Activated naive CD4-positive, alpha-beta T cell treated with anti-CD3 and anti-CD28 coated beads, Interleukin-2, amount 50 U/mL, for 16 hours (primary cell): ENCODE measurements around the gene MCC.

Source experiments
- DNase-seq: peaks from one replicate; pipeline ENCODE4 v3.0.0-alpha.2; 2020

Gene MCC

DNA sequence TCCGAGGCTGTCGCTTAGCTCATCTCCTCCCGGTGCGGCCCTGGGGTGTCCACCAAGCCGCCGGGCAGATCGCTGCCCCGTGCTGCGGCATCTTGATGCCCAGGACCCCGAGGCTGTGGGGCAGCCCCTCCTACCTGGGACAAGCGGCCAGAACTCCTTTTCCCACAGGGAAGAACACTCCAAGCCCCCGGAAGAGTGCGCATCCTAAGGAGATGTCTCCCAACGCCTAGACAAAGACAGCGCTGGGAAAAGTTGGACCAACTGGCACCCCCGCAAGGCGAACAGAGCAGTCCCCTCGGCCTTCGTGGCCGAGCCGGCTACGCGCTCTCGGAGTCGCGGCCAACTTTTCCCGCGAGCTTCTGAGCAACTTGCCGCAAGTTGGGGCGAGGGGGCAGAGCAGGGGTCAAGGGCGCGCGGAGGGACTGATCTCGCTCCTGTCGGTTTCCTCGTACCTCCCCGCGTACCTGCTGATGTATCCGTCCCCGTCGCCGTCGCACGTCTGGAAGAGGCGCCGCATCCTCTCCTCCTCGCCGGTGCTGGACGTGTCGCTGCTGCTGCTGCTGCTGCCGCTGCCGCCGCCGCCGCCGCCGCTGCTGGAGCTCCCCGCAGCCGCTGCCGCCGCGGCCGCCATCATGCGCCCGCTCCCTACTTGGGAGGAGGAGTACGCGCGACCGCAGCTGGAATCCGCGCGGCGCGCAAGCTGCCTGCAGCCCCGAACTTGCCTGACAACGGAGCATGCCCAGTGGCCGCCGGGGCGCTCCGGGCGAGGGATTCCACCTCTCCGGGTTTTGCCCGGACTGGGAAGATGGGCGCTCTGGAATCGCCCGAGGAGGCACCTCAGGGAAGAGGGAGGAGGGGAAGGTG is at the start of gene MCC:
Gene MCC, minus strand, starts transcription at position 673 of the 864 bp plus-strand sequence.
- DNase-seq: peak; percentile 38

DNA sequence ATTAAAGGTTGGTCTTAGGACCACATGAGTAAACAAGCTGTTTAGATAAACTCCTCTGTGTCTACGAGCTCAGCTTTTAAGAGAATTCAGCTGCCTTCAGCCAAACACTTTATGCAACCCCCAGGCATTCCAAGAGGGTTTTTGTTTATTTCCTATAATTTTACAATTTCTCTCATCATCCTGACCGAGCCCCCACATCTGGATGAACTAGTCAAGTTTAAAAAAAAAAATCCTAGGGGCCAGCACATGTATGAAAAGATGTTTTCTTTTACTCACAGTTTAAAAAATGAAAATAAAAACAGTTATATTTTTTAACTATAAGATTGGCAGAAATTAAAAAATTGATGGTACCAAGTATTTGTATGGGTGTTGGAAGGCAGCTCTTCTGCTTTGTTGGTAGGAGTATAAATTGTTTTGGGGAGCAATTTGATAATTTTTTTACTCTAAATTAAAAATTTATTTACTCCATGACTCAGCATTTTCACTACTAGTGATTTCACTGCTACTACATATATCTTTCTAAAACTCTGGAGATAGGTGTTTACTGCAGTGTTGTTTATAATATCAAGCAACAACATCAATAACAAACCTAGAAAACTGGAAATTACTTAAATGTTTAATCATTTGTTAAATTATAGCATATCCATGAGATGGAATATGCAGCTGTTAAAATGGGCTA is 43.4 kb upstream of the MCC start:
- DNase-seq: no peak

DNA sequence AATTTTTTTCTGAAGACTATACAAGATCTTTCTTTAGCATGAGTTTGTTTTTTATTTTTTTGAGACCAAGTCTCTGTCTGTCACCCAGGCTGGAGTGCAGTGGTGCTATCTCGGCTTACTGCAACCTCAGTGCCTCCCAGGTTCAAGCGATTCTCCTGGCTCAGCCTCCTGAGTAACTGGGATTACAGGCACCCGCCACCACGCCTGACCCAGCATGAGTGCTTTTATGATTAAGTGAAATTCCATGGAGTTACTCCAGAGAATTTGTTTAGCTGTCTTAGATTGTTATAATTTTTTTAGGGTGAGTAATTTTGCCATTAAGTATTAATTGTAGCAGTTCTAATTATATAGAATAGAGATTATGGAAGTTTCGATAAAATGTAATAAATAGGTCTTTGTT is 39.5 kb upstream of the MCC start:
- DNase-seq: no peak

DNA sequence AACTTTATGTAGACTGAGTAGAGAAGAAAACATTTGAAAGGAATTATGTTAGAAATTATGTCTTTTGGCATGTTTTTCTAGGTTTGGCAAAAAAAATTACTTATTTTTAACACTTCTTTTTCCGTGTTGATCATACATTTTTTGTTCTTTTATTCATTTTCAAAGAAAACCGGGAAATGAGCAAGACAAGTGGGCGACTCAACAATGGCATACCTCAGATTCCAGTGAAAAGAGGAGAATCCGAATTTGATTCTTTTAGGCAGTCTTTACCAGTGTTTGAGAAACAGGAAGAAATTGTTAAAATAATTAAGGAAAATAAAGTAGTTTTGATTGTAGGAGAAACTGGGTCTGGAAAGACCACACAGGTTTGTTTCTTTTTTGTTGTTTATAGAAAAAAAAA is 38.2 kb upstream of the MCC start:
- DNase-seq: no peak

DNA sequence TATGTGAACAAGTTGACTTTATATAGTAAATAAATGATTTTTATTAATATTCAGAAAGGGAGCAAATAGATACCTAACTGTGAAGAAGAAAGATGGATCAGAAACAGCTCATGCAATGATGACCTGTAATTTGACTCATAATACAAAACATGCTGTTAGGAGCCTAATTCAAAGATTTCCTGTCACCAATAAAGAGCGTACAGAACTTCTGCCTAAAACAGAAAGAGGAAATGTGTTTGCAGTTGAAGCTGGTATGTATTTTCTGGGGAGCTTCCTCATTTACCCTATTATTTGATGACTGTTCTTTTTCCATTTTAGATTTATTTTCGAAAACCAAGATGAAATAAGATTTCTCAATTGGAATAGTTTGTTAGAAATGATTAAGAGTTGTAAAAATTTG is 36.7 kb upstream of the MCC start:
- no peak for DNase-seq

DNA sequence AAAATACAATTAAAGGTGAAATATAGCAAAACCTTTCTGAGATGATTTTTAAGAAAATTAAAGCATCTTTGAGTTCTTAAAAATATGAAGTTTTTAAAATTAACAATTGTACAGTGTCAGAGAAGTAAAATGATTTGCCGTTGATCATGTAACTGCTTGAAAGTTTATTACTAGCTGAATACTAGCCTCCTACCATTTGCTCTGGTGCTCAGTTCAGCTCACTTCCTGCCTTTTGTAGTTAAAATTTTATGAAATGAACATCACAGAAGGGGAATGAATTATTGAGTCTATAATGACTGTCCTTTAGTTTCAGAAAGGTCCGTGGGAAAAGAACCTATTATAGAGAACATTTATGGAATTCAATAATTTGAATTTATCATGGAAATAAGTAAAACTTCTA is 34.9 kb upstream of the MCC start:
- DNase-seq: no peak

DNA sequence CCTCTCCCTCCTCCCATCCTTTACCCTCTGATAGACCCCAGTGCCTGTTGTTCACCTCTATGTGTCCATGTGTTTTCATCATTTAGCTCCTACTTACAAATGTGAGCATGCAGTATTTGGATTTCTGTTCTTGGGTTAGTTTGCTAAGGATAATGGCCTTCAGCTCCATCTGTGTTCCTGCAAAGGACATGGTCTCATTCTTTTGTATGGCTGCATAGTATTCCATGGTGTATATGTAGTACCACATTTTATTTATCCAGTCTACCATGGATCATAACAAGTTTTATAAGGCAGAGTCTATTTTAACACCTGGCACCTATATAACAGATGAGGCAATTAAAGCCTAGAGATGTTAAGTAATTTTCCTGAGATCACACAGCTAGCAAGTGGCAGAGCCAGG is 32.6 kb upstream of the MCC start:
- no peak for DNase-seq

DNA sequence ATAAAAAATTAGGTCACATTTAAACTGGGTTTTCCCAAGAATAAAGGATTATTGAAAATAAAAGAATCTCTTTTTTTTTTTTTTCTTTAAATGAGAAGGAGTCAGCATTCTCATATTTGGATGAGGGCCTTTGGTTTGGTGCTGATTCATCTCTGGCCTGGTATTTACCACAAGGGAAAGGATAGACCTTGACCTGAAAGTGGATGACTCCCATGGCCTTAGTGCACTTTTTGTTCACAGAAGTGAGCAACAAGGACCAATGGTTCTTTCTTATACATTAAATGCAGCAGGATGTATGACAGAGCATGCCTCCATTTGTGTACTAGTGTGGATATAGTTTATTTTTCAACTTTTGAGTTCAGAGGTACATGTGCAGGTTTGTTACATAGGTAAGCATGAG is 32.2 kb upstream of the MCC start:
- DNase-seq: no peak

DNA sequence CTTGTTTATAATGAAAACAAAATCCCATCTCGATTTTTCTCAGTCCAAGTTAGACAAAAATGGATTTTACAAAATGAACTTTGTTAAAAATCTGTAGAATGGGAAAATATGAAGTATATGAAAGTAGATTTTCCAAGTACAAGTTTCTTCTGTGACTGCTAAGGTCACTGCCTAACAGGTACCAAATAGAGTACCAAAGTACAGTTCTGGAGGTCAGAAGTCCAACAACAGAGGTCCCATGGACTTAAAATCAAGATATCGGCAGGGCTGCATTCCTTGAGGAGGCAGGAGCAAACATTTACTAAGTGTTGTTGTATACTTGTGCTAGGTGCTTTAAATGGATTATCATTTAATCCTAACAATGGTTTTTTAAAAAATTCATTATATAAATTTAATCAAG is 31.2 kb upstream of the MCC start:
- no peak for DNase-seq

DNA sequence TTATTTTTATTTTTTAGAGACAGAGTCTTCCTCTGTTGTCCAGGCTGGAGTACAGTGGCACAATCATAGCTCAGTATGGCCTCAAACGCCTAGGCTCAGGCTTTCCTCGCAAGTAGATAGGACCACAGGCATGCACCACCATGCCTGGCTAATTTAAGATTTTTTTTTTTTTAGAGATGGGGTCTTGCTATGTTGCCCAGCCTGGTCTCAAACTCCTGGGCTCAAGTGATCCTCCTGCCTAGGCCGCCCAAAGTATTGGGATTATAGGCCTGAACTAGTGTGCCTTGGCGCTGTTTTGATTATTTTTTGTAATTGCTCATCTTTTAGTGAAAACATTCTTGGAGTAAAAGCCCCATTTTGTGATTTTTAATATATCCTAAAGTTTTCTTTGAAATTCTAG is 30.6 kb upstream of the MCC start:
- no peak for DNase-seq

DNA sequence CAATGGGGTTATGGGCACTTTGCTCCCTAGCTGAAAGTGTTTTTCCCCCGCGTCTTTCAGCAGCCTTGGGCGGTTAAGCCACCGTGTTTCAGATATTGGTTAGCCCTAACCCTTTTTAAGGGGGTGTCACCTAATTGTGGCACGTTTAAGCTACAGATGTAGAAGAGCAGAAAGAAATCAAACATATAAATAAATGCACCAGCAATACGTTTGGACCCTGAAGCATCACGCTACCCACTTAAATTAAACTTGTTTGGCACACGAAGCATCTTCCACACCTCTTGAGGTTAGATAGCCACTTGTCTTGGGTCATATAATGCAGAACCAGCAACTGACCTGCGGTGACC is 26.0 kb upstream of the MCC start:
- DNase-seq: no peak

DNA sequence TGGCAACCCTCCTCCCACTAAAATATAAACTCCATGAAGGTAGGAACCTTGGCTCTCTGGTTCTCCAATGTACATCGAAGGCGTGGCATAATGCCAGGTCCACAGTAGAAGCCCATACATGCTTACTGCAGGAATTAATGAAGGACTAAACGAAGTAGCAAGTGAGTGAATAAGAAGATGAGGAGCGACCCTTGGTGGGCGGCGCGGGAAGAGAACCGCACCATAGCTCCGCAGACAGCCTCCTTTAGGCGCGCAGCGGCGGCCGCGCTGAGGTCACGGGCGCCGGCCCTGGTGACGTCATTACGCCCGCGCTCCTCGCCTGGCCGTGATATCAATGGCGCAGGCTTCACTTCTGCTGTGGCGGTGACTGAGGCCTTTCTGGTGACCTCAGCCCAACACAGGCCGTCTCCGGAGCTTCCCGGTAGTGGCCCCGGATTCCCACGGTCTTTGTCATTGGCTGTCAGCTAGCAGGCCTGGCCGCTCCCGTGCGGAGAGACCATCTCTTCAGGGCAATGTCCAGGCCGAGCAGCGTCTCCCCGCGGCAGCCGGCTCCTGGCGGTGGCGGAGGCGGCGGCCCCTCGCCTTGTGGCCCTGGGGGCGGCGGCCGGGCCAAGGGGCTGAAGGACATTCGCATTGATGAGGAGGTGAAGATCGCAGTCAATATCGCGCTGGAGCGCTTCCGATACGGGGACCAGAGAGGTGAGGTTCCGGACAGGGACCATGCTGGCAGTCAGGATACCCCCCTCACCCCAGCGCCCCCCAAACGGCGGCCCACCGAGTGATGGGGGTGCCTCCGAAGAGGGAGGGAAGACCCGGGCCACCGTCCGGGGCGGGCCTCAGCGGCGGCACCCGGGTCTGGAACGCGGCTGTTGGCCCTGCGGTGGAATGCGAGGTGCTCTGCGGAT is 25.4 kb upstream of the MCC start, which contains the start of gene YTHDC2:
Gene YTHDC2, plus strand, starts transcription at position 311 of the 905 bp plus-strand sequence. Its CDS starts 202 bp downstream, at position 513.
- DNase-seq: peak; percentile 90

DNA sequence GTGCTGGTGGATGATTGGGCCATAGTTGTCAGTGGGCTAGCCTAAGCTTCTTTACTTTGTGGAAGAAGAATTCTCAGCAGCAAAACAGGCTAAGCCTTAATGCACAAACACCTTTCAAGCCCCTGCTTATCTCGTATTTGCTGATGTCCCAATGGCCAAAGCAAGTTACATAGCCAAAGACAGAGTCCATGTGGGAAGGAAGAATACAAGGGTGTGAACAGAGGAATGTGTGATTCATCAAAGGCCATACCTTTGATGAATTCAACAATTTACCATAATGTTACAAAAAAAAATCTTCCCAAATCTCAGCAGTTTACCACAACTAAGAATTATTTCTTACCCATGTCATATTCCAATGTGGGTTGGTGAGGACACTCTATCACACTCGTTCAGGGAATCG is 24.1 kb upstream of the MCC start:
- no peak for DNase-seq

DNA sequence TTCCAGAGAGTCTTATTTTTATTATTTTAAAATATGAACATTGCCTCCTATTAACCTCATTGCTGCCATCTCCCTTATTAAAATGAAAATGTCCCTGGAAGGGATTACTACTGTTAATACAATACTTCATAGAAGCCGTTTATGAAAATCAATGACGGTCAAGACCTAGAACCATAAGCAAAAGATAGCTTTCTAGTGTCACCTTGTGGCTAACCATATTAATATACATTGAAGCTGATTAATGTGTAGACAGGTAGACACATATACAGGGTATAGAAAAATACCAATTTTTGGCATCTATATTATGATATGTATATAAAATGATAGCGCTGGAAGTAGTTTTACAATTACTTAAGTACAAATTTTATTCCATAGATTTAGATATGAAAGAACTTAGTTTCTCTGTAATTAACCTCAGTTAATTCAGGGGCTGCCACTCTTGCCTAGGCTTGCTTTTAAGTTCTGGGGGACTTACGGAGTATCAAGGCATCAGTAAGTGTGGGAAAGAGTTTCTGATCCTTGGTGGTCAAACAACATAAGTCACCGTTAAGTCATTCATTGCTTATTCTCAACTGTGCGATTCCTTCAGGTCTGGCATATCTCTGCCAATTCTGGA is 22.7 kb upstream of the MCC start:
- no peak for DNase-seq

DNA sequence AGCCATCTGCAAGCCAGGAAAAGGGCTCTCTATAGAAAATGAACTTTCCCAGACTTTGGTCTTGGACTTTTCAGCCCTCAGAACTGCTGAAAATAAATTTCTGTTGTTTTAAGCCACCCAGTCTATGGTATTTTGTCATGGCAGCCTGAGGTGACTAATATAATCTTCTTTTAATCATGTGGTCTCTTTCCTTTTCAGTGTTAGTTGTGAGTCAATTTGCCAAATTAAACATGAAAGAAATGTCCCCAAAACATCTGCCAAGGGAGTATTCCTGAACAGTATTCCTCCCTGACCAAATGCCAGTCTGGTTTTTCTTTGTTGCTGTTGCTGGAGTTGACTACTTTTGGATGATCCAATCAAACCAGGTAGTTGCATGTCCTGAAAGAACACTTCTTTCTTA is 20.5 kb upstream of the MCC start:
- DNase-seq: no peak

DNA sequence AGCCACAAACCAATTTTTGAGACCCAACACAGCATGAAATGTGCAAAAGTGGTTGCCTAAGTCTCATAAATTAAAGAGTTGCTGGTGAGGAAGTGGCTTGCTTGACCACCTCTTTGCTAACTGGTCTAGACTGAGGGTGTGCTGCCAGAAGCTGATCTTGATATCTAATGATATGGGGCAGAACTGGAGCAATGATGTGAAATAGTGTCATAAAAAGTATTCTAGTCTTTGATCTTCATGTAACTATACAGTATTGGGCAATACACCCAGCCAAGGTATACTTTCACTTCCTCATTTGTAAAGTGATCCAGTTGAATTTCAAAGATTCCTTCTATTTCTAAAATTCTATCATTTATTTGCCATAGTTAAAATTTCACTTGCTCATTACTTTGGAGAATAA is 19.3 kb upstream of the MCC start:
- no peak for DNase-seq

DNA sequence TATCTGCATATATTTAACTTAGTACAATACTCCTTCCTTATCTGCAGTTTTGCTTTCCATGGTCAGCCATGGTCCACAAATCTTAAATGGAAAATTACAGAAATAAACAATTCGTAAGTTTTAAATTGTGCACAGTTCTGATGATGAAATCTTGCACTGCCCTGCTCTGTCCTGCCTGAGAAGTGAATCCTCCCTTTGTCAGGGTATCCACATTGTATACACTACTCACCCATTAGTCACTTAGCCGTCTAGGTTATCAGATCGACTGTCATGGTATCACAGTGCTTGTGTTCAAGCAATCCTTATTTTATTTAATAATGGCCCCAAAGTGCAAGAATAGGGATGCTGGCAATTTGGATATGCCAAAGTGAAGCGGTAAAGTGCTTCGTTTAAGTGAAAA is 16.9 kb upstream of the MCC start:
- DNase-seq: no peak

DNA sequence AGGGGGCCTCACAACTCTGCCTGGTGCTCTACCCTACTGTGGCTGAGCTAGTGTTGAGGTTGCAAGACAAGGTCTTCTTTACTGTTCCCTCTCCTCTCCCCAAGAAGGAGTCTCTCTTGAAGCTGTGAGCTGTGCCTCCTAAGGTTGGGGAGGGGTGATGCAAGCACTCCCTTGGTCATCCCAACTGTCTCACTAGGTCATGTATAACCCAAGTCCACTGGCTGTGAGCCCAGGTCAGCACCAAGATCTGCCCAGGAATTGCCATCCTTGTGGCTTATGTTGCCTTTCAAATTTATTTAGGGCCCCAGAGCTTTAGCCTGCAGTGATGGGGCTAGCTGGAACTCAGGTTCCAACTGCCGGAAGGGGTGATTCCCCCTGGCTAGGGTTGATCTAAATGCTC is 14.9 kb upstream of the MCC start:
- DNase-seq: no peak

DNA sequence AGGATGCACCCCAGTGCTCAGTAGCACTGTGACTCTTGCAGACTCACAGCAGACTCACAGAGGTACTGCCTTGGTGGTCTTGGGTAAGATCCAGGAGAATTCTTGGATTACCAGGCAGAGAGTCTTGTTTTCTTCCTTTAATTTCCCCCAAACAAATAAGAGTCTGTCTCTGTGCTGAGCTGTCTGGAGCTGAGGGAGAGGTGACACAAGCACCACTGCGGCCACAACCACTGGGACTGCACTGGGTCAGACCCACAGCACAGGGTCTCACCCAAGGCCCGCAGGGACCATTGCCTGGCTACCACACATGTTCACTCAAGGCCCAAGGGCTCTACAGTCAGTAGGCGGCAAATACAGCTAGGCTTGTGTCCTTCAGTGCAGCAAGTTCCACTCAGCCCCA is 13.8 kb upstream of the MCC start:
- no peak for DNase-seq

DNA sequence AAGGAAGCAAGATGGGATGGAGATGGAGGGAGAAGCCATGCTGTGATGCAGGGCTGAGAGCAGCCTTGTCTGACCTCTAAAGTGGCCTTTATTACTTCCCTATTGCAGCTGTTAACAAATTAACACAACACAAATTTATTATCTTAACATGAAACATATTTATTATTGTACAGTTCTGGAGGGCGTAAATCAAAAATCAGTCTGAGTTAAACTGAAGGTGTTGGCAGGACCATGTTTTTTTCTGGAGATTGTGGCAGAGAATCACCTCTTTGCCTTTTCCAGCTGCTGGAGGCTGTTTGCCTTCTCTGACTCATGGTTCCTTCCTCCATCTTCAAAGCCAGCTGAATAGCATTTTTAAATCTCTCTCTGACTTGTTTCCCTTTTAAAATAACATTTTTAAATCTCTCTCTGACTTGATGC is 7.2 kb upstream of the MCC start:
- no peak for DNase-seq

DNA sequence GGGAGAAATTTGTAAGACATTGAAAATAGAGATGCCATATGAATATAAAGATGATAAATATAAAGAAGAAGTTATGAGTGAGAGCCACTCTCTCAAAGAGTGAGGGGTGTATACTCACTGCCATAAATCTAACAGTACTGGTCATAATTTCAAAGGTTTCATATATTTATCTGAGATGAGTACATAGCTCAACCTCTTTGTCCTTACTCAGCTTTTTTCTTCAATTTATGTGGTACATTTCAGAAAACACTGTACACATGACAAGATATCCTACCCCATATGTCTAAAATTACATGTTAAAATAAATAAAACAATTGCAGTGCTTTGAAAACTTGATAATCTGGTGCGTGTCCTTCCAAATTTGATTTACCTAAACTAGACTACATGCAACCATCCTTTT is 5.2 kb upstream of the MCC start:
- DNase-seq: no peak

DNA sequence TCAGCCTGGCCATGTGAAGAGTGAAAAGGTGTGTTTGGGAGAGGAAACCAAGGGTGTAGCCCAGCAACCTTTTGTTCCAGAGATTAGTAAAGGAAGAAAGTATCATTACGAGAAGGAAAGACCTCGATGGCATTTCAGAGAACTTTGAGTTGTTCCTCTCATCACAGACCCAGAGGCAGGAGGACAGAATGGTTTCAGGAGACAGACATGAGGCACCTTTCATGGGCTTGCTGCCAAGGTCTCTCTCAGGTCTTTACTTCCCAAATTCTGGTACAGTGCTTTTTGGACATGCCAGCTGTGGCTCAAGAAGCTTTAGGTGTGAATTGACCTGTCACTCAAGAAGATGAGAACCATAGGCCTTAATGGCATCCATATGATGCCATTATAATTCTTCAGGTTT is 2.8 kb upstream of the MCC start:
- DNase-seq: no peak

DNA sequence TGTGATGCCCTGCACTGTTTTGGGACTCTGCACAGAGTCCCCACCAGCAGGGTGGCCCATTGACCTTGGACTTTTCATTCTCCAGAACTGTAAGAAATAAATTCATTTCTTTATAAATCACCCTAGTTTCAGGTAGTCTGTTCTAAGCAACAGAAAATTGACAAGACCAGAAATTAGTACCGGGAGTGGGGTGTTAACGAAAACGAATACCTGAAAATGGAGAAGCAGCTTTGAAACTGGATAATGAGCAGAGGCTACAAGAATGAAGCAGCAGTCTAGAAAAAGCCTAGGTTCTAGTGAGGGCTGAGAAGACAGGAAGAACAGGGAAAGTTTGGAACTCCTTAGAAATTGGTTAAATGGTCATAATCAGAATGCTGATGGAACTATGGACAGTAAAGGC is 2.1 kb upstream of the MCC start:
- no peak for DNase-seq
